ENCODE measurements around the gene P3H1. TPM values are rescaled to one million over a fixed set of nuclear protein-coding genes. Genes with fewer than 3 reads are reported as not detected.
"Not testable (repeated sequence)": the region's sequence is repeated elsewhere in the genome, so short reads cannot be mapped to it uniquely, and the experiment has no call there.

The P3H1 gene
- total RNA-seq, 1 experiment from 2014 or later: 32.5 TPM

GRCh38 chr1:42735056-42735455, 31.8 kb downstream of the P3H1 start:
- no peak for DNase-seq (ENCODE audit: low spot score)
- in situ Hi-C loops (cut with HindIII; ENCODE audit: low sequenced_read_pairs): no loop called here

- DNase-seq (ENCODE audit: low spot score): no peak
- in situ Hi-C loops (cut with HindIII; ENCODE audit: low sequenced_read_pairs): no loop called here
These were observed 32.4 kb downstream of the P3H1 start for GRCh38 chr1:42734201-42735035.

- in situ Hi-C loops (cut with HindIII; ENCODE audit: low sequenced_read_pairs): no loop called here
- no peak for DNase-seq (ENCODE audit: low spot score)
These were observed 33.2 kb downstream of the P3H1 start for GRCh38 chr1:42733415-42734200.

- in situ Hi-C loops (cut with HindIII; ENCODE audit: low sequenced_read_pairs): no loop called here
- no peak for DNase-seq (ENCODE audit: low spot score)
These were observed 34.6 kb downstream of the P3H1 start for GRCh38 chr1:42732126-42732680.

- no peak for DNase-seq (ENCODE audit: low spot score)
- in situ Hi-C loops (cut with HindIII; ENCODE audit: low sequenced_read_pairs): no loop called here
These were observed 35.2 kb downstream of the P3H1 start for GRCh38 chr1:42731585-42731984.

- in situ Hi-C loops (cut with HindIII; ENCODE audit: low sequenced_read_pairs): no loop called here
- DNase-seq (ENCODE audit: low spot score): no peak
These were observed 35.8 kb downstream of the P3H1 start for GRCh38 chr1:42730988-42731387.

GRCh38 chr1:42730002-42730401, 36.8 kb downstream of the P3H1 start:
- in situ Hi-C loops (cut with HindIII; ENCODE audit: low sequenced_read_pairs): no loop called here
- DNase-seq (ENCODE audit: low spot score): no peak

GRCh38 chr1:42725820-42726219, 41.0 kb downstream of the P3H1 start:
- in situ Hi-C loops (cut with HindIII; ENCODE audit: low sequenced_read_pairs); DNase-seq (ENCODE audit: low spot score): not testable (repeated sequence)

GRCh38 chr1:42723511-42723910, 43.3 kb downstream of the P3H1 start:
- no peak for DNase-seq (ENCODE audit: low spot score)
- in situ Hi-C loops (cut with HindIII; ENCODE audit: low sequenced_read_pairs): no loop called here

GRCh38 chr1:42722403-42722802, 44.4 kb downstream of the P3H1 start:
- in situ Hi-C loops (cut with HindIII; ENCODE audit: low sequenced_read_pairs); DNase-seq (ENCODE audit: low spot score): not testable (repeated sequence)

GRCh38 chr1:42721926-42722325, 44.9 kb downstream of the P3H1 start:
- in situ Hi-C loops (cut with HindIII; ENCODE audit: low sequenced_read_pairs): no loop called here
- no peak for DNase-seq (ENCODE audit: low spot score)

- in situ Hi-C loops (cut with HindIII; ENCODE audit: low sequenced_read_pairs): no loop called here
- DNase-seq (ENCODE audit: low spot score): no peak
These were observed 46.0 kb downstream of the P3H1 start for GRCh38 chr1:42720868-42721267.

GRCh38 chr1:42714441-42714840, 52.4 kb downstream of the P3H1 start:
- DNase-seq (ENCODE audit: low spot score); in situ Hi-C loops (cut with HindIII; ENCODE audit: low sequenced_read_pairs): not testable (repeated sequence)

GRCh38 chr1:42713293-42713692, 53.5 kb downstream of the P3H1 start:
- in situ Hi-C loops (cut with HindIII; ENCODE audit: low sequenced_read_pairs): no loop called here
- no peak for DNase-seq (ENCODE audit: low spot score)

GRCh38 chr1:42712808-42713207, 54.0 kb downstream of the P3H1 start:
- in situ Hi-C loops (cut with HindIII; ENCODE audit: low sequenced_read_pairs); DNase-seq (ENCODE audit: low spot score): not testable (repeated sequence)

GRCh38 chr1:42703888-42704464, 62.9 kb downstream of the P3H1 start:
- DNase-seq (ENCODE audit: low spot score): no peak
- in situ Hi-C loops (cut with HindIII; ENCODE audit: low sequenced_read_pairs): no loop called here

- no peak for DNase-seq (ENCODE audit: low spot score)
- in situ Hi-C loops (cut with HindIII; ENCODE audit: low sequenced_read_pairs): no loop called here
These were observed 66.8 kb downstream of the P3H1 start for GRCh38 chr1:42700006-42700405.

GRCh38 chr1:42698081-42698813, 68.6 kb downstream of the P3H1 start:
- DNase-seq (ENCODE audit: low spot score): no peak
- in situ Hi-C loops (cut with HindIII; ENCODE audit: low sequenced_read_pairs): no loop called here
